Raji (cell line): Measurements from ENCODE around the gene MICOS13.

Experiments used
- POLR2A ChIP-seq: IDR thresholded peaks from 2 replicates; pipeline ENCODE4 v1.6.1; 2011; ENCODE audit warnings: low read depth, low read length, control low read depth; ENCODE audit not compliant: insufficient read depth

Gene MICOS13, protein sequence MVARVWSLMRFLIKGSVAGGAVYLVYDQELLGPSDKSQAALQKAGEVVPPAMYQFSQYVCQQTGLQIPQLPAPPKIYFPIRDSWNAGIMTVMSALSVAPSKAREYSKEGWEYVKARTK

DNA sequence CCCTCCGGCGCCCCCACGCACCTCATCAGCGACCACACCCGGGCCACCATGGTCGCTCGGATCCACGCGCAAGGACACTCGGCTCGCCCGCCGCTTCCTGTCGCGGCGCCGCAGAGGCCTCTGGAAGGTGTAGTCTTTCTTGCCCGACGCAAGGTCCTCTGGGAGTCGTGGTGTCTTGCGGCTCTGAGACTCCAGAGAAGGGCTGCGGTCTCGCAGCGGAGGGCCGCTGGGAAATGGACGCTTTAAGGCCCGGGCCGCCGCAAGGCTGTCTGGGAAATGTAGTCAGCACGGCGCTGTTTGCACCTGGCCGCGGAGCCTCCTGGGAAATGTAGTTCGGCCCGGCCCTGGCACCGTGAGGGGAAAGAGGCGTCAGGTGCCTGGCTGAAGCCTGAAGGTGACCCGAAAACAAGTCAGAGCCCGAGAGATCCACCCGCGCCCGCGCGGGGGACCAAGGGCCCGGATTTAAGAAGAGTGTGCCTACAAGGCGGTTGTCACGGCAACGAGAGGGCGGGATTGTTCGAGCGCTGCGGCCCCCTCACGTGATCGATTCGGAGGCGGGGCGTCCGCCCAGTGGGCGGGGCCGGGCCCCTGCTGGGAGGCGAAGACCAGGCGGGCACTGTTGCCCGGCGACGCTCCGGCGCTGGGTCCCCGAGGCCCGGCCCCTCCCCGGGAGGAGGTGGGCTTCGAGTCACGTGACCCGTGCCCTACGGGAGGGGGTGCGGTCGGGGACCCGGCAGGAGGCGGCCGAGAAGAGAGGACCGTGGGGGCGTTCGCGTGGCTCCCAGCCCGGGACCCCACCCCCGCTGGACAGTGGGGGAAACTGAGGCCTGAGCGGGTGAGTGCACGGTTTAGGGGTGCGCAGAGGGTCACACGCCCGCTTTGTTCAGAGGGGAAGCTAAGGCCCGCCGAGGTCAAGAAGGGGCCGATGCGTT lies at the start of gene MICOS13, which contains the start of gene HSD11B1L:
Gene MICOS13 (minus strand): TSS at position 80 of the 932 bp plus-strand sequence. CDS start 30 bp downstream, at position 50.
Gene HSD11B1L (plus strand): TSS at position 591 of the 932 bp plus-strand sequence. CDS start 3,806 bp downstream, outside the sequence.
- peak; percentile 86 for TF ChIP-seq POLR2A

DNA sequence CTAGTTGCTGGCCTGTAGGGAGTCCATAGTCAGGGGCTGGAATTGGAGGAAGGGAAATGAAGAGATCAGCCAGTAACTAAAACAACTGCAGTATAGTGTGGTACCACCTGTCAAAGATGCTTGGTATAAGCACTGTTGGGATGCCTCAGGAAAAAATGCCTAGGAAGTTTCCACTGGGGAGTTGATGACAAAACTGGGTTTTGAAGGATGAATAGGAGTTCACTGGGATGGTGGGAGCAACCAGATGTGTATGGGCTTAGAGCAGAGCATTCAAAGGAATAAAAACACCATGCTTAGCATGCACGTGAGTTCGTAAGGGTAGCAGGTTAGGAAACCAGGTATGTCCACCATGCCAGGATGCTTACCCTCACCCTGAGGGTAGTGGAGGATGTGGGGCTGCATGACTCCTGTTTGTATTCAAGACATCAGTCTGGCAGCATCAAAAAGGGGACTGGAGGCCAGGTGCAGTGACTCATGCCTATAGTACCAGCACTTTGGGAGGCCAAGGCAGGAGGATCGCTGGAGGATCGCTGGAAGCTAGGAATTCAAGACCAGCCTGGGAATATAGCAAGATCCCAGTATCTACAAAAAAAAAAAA lies 47.2 kb upstream of the MICOS13 start:
- TF ChIP-seq POLR2A = no peak

DNA sequence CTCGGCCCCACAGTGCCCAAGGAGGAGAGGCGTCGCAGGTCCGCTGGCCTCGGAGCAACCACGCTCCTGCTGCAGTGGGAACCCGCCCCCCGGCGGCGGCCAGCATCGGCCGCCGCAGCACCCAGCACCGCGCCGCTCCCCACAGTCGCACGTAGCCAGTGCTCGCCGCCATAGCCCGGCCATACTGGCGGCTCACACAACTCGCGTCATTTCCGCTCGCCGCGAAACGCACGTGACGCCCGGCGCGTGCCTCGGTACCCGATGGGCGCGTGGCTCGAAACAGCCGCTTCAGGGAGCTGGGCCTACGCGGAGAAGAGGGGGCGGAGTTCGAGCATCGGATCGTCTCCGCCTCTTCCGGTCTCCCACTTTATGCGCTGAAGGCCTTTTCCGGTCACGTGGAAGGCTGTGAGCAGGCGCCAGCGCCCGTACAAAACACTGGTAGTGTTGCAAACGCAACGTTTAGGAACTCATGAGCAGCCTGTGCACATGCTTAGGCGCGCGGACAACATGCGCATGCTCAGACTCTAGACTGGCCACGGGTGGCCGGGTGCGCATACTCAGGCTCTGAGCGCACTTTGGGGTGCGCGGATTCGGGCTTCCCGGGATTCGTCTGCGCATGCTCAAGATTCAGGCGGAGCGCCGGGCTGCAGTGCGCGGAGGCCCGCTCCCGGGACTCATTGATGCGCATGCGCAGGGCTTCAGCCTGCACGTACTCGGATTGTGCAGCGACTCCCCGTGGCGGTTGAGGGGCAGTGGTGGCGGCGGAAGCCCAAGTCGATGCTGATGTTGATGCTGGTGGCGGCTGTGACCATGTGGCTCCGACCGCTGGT lies 39.9 kb upstream of the MICOS13 start, which contains the start of the genes CATSPERD and LONP1:
Gene CATSPERD (plus strand): TSS at position 677 of the 830 bp plus-strand sequence. CDS start 101 bp downstream, at position 778.
Gene LONP1 (minus strand): TSS at position 186 of the 830 bp plus-strand sequence. CDS start 14 bp downstream, at position 172.
- peak; percentile 95 for TF ChIP-seq POLR2A

DNA sequence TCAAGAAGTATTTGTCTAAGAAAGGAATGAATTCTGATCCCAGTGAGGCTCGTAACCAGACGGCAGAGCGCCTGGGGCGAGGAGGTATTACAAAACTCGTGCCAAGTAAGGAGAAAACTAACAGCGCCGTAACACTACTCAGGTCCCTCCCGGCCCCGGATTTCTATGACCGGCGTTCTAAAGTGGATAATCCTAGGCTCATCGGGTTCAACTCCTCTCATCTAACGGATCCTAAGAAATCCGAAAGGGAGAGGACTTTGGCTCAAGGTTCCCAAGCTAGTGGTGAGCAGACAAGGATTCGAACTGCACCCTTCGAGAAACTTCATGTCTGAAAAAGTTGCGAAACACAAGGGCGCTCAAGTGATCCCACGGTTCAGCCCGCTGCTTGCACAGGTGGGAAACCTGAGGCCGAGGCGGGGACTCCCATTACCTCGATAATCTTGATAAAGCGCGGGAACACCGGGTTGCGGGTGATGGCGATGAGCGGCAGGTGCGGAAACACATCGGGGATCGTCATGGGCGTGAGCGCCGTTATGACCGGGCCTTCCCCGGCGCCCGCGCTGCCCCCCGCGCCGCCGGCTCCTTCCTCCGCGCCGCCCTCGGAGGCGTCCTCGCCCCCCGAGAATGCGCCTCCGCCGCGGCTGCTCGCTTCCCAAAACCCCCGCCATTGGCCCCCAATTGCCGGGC lies 39.1 kb upstream of the MICOS13 start:
- no peak for TF ChIP-seq POLR2A

DNA sequence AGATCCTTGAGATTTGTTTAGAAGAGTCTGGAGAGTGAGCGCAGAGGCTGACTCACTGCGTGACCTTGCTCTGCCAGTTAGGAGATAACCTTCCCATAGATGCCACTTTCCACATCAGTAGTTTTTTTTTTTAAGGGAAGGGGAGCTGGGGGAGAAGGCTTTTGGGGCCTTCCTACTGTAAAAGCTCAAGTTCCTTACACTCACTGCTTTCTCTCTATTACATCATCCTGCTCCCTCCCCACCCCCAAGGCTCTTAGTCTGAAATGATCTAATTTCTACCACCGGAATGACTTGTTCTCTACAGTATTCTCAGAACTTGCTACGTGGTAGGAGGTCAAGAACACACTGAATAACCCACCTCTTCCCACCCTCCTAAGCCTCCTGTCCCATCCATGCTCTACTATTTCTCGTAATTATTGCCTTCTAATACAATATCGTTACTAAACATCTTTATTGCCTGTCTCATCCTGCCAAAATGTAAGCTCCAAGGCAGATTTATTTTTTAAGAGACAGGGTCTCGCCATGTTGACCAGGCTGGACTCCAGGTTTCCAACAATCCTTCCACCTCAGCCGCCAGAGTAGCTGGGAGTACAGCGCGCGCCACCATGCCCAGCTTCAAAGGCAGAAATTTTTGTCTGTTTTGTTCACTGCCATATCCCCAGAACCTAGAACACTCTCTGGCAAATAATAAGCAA lies 38.4 kb upstream of the MICOS13 start:
- peak; percentile 46; the same call in 1 of the 2 replicates for TF ChIP-seq POLR2A

DNA sequence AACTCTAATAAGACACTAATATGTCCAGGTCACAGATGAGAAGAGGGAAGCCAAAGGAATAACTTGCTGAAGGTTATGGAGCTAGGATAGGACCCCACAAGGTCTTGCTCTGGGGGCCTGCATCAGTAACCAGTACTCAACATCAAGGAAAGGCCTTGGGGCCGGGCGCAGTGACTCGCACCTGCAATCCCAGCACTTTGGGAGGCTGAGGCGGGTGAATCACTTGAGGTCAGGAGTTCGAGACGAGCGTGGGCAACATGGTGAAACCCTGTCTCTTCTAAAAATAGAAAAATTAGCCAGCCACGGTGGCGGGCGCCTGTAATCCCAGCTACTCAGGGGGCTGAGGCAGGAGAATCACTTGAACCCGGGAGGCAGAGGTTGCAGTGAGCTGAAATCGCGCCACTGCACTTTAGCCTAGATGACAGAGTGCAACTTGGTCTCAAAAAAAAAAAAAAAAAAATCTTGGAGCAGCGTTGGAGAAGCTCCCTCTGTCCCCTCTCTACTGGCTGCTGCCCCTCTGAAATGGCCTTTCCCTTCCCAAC lies 37.8 kb upstream of the MICOS13 start:
- TF ChIP-seq POLR2A = no peak

DNA sequence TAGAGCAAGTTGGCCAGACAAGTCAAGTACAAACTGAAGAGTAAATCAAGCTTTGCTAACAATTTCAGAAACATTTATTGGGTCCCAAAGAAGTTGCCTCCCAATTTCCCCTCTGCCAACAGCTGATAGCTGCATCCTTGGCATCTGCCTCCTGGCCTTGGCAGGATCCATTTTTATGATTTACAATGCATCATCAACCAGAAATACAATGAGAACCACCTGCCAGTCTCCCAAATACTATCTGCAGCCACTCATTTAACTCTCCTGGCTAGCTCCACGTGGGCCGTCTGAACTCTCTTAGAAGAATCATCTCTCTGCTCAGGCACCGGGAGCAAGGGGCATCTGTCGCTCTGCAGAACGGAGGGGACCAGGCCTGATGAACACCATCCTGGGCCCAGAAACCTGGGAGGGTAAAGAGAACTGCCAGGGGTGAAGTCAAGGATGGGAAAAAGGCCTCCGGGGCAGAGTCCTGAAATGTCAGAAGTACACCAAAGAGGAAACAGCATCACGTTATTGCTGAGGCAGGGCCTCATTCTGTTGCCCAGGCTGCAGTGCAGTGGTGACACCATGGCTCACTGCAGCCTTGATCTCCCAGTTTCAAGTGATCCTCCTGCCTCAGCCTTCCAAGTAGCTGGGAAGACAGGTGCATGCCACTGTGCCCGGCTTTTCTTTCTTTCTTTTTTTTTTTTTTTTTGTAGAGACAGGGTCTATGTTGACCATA lies 37.1 kb upstream of the MICOS13 start:
- no peak for TF ChIP-seq POLR2A

DNA sequence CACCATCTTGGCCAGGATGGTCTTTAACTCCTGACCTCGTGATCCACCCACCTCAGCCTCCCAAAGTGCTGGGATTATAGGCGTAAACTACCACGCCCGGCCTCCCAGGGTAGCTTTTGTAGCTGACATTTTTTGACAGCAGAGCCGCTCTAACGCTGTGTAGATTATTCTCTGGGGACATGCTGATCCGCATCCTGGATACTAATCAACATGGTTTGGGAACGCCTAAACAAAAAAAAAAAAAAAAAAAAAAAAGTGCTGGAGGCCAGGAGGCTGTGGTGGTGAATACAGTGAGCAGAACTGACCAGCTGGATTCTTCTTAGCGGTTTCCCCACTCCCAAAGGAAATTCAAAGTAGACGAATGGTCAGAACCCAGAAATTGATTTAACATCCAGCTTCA lies 34.5 kb upstream of the MICOS13 start:
- no peak for TF ChIP-seq POLR2A

DNA sequence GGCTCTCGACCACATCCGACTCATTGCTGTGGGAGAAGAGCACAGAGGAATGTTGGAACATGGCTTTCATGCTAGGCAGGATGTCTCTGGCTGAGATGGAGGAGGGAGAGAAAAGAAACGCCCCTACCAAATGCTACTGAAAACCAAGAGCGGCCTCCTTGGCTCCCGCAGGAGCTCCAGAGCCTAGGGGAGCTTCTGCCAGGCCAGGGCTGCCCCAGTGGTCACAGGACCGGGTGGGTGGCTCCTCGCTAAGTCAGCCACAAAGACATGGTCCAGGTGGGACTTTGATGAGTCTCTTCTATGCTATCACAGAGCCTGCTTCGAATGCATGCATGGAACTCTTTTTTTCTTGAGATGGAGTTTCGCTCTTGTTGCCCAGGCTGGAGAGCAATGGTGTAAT lies 32.9 kb upstream of the MICOS13 start:
- TF ChIP-seq POLR2A = no peak

DNA sequence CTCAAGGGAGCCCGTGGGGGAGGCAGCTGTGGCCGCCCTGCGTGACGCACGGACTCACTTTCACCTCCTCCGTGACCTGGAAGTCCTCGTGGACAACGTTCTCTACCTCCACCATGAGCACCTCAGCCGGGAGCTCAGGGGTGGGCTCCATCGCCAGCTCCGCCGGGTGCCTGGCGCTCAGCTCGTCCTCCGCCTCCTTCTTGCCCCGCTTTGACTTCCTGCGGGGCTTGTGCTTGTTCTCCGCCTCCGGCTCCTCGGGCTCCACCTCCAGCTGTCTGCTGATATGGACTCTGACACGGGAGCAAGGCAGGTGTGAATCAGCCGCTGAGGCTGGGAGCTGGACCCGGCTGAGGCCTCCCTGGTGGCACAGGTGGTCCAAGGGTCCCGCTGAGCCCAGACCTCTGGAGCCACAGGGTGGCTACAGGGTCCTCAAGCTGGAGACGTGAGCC lies 31.4 kb upstream of the MICOS13 start:
- TF ChIP-seq POLR2A = no peak

DNA sequence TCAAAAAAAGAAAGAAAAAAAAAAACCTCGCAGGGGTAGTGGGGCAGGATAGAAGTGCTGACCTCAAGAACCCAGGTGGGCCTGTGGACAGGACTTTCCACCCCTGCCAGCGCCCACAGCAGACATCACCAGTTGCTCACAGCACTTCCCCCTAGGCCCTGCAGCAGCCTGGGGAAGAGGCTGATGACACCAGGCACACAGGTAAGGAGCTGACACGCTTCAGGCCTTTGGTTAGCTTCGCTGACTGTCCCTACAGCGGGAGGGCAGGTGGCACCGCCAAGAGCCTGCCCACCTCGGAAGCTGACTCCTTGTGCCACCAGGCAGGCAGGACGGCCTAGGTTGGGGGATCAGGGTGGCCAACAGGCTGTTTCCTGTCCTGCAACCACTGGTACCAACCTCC lies 30.7 kb upstream of the MICOS13 start:
- TF ChIP-seq POLR2A = no peak
